Panc1 (cell line): ENCODE results near the gene TRAPPC2B. TPM values are rescaled to one million over a fixed set of nuclear protein-coding genes. Genes with fewer than 3 reads are reported as not detected.

Source experiments
- ATAC-seq: fragments of 200-7000 bp; cut with Tn5 transposase; 2 replicates; pipeline ENCODE4 v1.9.1; 2020; ENCODE audit warnings: mild to moderate bottlenecking, moderate library complexity
- BruUV-seq: library from RNA; stranded (reverse); fragments of 400-500 nt; replicated peaks from 2 replicates; lab custom pipeline; 2021; lab: Mats Ljungman, UMichigan
- CTCF ChIA-PET: fragments of 300-600 bp; sonication (Branson Sonifier 250); formaldehyde crosslinking; loops from one replicate; lab custom pipeline; 2022; ENCODE audit warnings: antibody characterized with exemption; lab: Charles Lee
- POLR2A ChIA-PET: fragments of 300-600 bp; sonication (Branson Sonifier 250); formaldehyde crosslinking; loops from one replicate; lab custom pipeline; 2022; ENCODE audit warnings: antibody characterized with exemption; lab: Charles Lee
- DNase-seq: peaks from one replicate; pipeline ENCODE4 v3.0.0-alpha.2; 2010; ENCODE audit warnings: low read depth, low spot score
- H3K27ac ChIP-seq: 2 replicates; pipeline ENCODE4 v1.5.1; 2011; ENCODE audit warnings: mild to moderate bottlenecking, low read length, inconsistent platforms
- H3K27me3 ChIP-seq: fragments of 200-500 bp; sonication (Bioruptor generic); 2 replicates; pipeline ENCODE4 v1.6.0; 2014; ENCODE audit warnings: low read length, inconsistent platforms; ENCODE audit not compliant: control insufficient read depth, insufficient read depth
- H3K36me3 ChIP-seq: fragments of 200-500 bp; sonication (Bioruptor generic); 2 replicates; pipeline ENCODE4 v1.5.1; 2014; ENCODE audit warnings: inconsistent platforms, mild to moderate bottlenecking, low read length, moderate library complexity; ENCODE audit not compliant: control insufficient read depth, insufficient read depth
- H3K4me1 ChIP-seq: 2 replicates; pipeline ENCODE4 v1.5.1; 2011; ENCODE audit warnings: inconsistent platforms, mild to moderate bottlenecking, low read length, moderate library complexity; ENCODE audit not compliant: control insufficient read depth, insufficient read depth
- H3K4me3 ChIP-seq, 2 experiments: 2 replicates each; pipeline ENCODE4 v1.5.1; 2011 to 2012; ENCODE audit warnings: low read depth in 2 of 2, low read length in 2 of 2, mild to moderate bottlenecking in 2 of 2, inconsistent platforms in 1 of 2, moderate library complexity in 1 of 2
- H3K9me3 ChIP-seq: fragments of 200-500 bp; sonication (Bioruptor generic); 2 replicates; pipeline ENCODE4 v1.5.1; 2014; ENCODE audit warnings: low read depth, mild to moderate bottlenecking, inconsistent platforms, low read length, moderate library complexity; ENCODE audit not compliant: control insufficient read depth, insufficient read depth
- POLR2AphosphoS5 ChIP-seq: IDR thresholded peaks from 2 replicates; pipeline ENCODE4 v1.6.1; 2012; ENCODE audit warnings: mild to moderate bottlenecking, low read depth, low read length, moderate library complexity
- SIN3A ChIP-seq: IDR thresholded peaks from 2 replicates; pipeline ENCODE4 v1.6.1; 2012; ENCODE audit warnings: low read depth, mild to moderate bottlenecking, low read length, moderate library complexity, borderline replicate concordance; ENCODE audit not compliant: insufficient read depth
- TCF7L2 ChIP-seq: IDR thresholded peaks from 2 replicates; pipeline ENCODE4 v1.6.1; 2011; ENCODE audit warnings: mild to moderate bottlenecking, low read depth, low read length, inconsistent platforms
- in situ Hi-C: cut with HindIII; loops from 2 replicates; pipeline ENCODE4 v1.10.0; 2016; ENCODE audit warnings: low sequenced_read_pairs, low pct_unique_long_range_greater_than_20kb
- intact Hi-C: fragments of 100-400 bp; cut with micrococcal nuclease; formaldehyde crosslinking; loops from one replicate; pipeline ENCODE4 v1.10.0; 2022; ENCODE audit not compliant: unreplicated experiment
- total RNA-seq: library from RNA; stranded (reverse); gene quantifications from one replicate; pipeline ENCODE4 v1.2.1, GENCODE V29; 2021; ENCODE audit not compliant: unreplicated experiment
- TF ChIP-seq, protein P1 (sequence below): fragments of 450-650 bp; IDR thresholded peaks from 2 replicates; pipeline ENCODE4 v1.5.1; 2017; ENCODE audit warnings: mild to moderate bottlenecking
- TF ChIP-seq, protein P2 (sequence below), 2 experiments: IDR thresholded peaks; 2 replicates each; pipeline ENCODE4 v1.6.1; 2011 to 2012; ENCODE audit warnings: low read depth in 2 of 2, control low read depth in 1 of 2, low read length in 1 of 2, mild to moderate bottlenecking in 1 of 2, moderate library complexity in 1 of 2; ENCODE audit not compliant: insufficient read depth in 1 of 2

Gene TRAPPC2B
- total RNA-seq, 1 experiment from 2014 or later: 15.1 TPM

DNA sequence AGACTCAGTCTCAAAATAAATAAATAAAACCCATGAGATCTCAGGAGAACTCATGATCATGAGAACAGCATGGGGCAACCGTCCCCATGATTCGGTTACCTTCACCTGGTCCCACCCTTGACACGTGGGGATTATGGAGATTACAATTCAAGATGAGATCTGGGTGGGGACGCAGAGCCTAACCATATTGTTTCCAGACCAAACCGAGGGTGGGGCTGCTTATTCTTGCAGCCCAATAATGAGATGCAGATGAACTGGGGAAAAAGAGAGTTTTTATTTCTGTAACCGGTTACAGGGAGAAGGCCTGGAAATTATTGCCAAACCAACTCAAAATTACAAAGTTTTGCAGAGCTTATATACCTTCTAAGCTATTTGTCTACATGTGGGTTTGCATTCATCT lies 12.8 kb downstream of the TRAPPC2B start:
- in situ Hi-C loops: no loop called here
- intact Hi-C loops: no loop called here
- DNase-seq: no peak
- ATAC-seq: no peak
- H3K36me3 ChIP-seq: no peaks in the 10 kb centered on the region
- H3K9me3 ChIP-seq: peaks cover 47% of the 10 kb centered on the region
- no peak overlapping the region for H3K4me3 ChIP-seq
- ChIA-PET CTCF (no interaction called here), POLR2A (no interaction called here)
- no peaks in the 10 kb centered on the region for H3K27me3 ChIP-seq
- TF ChIP-seq, protein P1, sequence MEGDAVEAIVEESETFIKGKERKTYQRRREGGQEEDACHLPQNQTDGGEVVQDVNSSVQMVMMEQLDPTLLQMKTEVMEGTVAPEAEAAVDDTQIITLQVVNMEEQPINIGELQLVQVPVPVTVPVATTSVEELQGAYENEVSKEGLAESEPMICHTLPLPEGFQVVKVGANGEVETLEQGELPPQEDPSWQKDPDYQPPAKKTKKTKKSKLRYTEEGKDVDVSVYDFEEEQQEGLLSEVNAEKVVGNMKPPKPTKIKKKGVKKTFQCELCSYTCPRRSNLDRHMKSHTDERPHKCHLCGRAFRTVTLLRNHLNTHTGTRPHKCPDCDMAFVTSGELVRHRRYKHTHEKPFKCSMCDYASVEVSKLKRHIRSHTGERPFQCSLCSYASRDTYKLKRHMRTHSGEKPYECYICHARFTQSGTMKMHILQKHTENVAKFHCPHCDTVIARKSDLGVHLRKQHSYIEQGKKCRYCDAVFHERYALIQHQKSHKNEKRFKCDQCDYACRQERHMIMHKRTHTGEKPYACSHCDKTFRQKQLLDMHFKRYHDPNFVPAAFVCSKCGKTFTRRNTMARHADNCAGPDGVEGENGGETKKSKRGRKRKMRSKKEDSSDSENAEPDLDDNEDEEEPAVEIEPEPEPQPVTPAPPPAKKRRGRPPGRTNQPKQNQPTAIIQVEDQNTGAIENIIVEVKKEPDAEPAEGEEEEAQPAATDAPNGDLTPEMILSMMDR: no peak
- TF ChIP-seq TCF7L2: no peak
- TF ChIP-seq POLR2AphosphoS5: no peak
- TF ChIP-seq SIN3A: no peak
- TF ChIP-seq, protein P2, sequence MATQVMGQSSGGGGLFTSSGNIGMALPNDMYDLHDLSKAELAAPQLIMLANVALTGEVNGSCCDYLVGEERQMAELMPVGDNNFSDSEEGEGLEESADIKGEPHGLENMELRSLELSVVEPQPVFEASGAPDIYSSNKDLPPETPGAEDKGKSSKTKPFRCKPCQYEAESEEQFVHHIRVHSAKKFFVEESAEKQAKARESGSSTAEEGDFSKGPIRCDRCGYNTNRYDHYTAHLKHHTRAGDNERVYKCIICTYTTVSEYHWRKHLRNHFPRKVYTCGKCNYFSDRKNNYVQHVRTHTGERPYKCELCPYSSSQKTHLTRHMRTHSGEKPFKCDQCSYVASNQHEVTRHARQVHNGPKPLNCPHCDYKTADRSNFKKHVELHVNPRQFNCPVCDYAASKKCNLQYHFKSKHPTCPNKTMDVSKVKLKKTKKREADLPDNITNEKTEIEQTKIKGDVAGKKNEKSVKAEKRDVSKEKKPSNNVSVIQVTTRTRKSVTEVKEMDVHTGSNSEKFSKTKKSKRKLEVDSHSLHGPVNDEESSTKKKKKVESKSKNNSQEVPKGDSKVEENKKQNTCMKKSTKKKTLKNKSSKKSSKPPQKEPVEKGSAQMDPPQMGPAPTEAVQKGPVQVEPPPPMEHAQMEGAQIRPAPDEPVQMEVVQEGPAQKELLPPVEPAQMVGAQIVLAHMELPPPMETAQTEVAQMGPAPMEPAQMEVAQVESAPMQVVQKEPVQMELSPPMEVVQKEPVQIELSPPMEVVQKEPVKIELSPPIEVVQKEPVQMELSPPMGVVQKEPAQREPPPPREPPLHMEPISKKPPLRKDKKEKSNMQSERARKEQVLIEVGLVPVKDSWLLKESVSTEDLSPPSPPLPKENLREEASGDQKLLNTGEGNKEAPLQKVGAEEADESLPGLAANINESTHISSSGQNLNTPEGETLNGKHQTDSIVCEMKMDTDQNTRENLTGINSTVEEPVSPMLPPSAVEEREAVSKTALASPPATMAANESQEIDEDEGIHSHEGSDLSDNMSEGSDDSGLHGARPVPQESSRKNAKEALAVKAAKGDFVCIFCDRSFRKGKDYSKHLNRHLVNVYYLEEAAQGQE (IDR thresholded peaks at IDR 0.05; ENCODE audit: insufficient read depth in 1 of 2, low read depth in 2 of 2, low read length in 1 of 2): no peak
- H3K4me1 ChIP-seq: no peaks in the 10 kb centered on the region
- BruUV-seq: no TSS peak
- H3K27ac ChIP-seq: no peak overlapping the region

DNA sequence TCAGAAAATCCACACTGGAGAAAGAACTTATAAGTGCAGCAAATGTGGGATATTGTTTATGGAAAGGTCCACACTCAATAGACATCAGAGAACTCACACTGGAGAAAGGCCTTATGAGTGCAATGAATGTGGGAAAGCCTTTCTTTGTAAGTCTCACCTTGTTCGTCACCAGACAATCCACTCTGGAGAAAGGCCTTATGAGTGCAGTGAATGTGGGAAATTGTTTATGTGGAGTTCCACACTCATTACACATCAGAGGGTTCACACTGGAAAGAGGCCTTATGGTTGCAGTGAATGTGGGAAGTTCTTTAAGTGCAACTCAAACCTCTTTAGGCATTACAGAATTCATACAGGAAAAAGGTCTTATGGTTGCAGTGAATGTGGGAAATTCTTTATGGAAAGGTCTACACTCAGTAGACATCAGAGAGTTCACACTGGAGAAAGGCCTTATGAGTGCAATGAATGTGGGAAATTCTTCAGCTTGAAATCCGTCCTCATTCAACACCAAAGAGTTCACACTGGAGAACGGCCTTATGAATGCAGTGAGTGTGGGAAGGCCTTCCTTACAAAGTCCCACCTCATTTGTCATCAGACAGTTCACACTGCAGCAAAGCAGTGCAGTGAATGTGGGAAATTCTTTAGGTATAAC lies 14.3 kb downstream of the TRAPPC2B start:
- CTCF ChIA-PET: no interaction called here

More for the DNA sequence above, 14.3 kb downstream of the TRAPPC2B start:
- no peaks in the 10 kb centered on the region for H3K4me1 ChIP-seq
- intact Hi-C loops: no loop called here
- H3K4me3 ChIP-seq: no peak overlapping the region
- BruUV-seq: TSS peak; percentile 35
- H3K27me3 ChIP-seq: no peaks in the 10 kb centered on the region
- POLR2A ChIA-PET: no interaction called here
- no peak overlapping the region for H3K27ac ChIP-seq
- H3K36me3 ChIP-seq: no peaks in the 10 kb centered on the region
- no peak for DNase-seq
- peaks cover 45% of the 10 kb centered on the region for H3K9me3 ChIP-seq
- in situ Hi-C loops: no loop called here
- no peak for ATAC-seq
- TF ChIP-seq TCF7L2 (no peak), POLR2AphosphoS5 (no peak), SIN3A (no peak)
- TF ChIP-seq, protein P2 (IDR thresholded peaks at IDR 0.05; ENCODE audit: insufficient read depth in 1 of 2, low read depth in 2 of 2, low read length in 1 of 2): no peak
- TF ChIP-seq, protein P1: no peak
